Uterus (tissue), 2 donors: Measurements from ENCODE around the gene MALL.
"Not testable (repeated sequence)": the region's sequence is repeated elsewhere in the genome, so short reads cannot be mapped to it uniquely, and the experiment has no call there.

Experiments
- POLR2A ChIP-seq, 2 donors: fragments of 450-650 bp; IDR thresholded peaks; one replicate each; pipeline ENCODE4 v1.6.1; 2016; ENCODE audit warnings: antibody characterized with exemption in 2 of 2, mild to moderate bottlenecking in 1 of 2, moderate library complexity in 1 of 2
- TF ChIP-seq, protein P1 (sequence below), 4 experiments: fragments of 200-600 bp in 2 of 4; fragments of 450-650 bp in 2 of 4; sonication (generic) in 2 of 4; IDR thresholded peaks; one replicate each; pipeline ENCODE4 v1.5.1; 2016 to 2019; ENCODE audit warnings: antibody characterized with exemption in 4 of 4, mild to moderate bottlenecking in 2 of 4, moderate library complexity in 1 of 4

DNA sequence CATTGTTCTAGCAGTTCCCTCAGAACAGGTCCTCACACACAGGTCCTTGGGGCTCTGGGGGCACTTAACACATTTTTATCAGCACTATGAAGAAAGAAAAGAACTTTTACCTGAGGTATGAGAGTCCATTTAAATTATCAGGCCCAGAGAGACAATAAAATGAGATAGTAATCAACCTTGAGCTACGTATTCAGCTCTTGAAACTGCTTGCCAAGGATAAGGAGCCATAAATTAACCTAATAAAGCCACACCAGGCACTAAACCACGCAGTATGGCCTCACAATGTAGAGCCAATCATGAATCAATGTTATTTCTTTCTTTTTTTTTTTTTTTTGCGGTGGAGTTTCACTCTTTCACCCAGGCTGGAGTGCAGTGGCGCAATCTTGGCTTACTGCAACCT lies 37.5 kb downstream of the MALL start:
- not testable (repeated sequence) for TF ChIP-seq POLR2A (IDR thresholded peaks at IDR 0.05)
- TF ChIP-seq, protein P1, sequence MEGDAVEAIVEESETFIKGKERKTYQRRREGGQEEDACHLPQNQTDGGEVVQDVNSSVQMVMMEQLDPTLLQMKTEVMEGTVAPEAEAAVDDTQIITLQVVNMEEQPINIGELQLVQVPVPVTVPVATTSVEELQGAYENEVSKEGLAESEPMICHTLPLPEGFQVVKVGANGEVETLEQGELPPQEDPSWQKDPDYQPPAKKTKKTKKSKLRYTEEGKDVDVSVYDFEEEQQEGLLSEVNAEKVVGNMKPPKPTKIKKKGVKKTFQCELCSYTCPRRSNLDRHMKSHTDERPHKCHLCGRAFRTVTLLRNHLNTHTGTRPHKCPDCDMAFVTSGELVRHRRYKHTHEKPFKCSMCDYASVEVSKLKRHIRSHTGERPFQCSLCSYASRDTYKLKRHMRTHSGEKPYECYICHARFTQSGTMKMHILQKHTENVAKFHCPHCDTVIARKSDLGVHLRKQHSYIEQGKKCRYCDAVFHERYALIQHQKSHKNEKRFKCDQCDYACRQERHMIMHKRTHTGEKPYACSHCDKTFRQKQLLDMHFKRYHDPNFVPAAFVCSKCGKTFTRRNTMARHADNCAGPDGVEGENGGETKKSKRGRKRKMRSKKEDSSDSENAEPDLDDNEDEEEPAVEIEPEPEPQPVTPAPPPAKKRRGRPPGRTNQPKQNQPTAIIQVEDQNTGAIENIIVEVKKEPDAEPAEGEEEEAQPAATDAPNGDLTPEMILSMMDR (IDR thresholded peaks at IDR 0.05) = not testable (repeated sequence)
